GM12878 (cell line): Measurements from ENCODE around the gene PRF1. TPM values are rescaled to one million over a fixed set of nuclear protein-coding genes. Genes with fewer than 3 reads are reported as not detected.
A peak's percentile ranks its signal among the peaks of the same experiment; 100 is the strongest.

Source experiments
- CEBPB ChIP-seq, 2 experiments: fragments of 150-350 bp in 1 of 2; IDR thresholded peaks; 2 replicates each; pipeline ENCODE4 v1.6.1; 2012 to 2014; ENCODE audit warnings: low read depth in 2 of 2, low read length in 2 of 2, borderline replicate concordance in 1 of 2, inconsistent platforms in 1 of 2
- CREM ChIP-seq: IDR thresholded peaks from 2 replicates; pipeline ENCODE4 v1.6.1; 2014; ENCODE audit warnings: antibody characterized with exemption, low read depth
- ESRRA ChIP-seq: IDR thresholded peaks from 2 replicates; pipeline ENCODE4 v1.6.1; 2012; ENCODE audit warnings: mild to moderate bottlenecking, low read length, improper control_type of control experiment
- GABPA ChIP-seq: IDR thresholded peaks from 2 replicates; pipeline ENCODE4 v1.6.1; 2014; ENCODE audit warnings: antibody characterized with exemption, low read depth, mild to moderate bottlenecking, inconsistent platforms
- HCFC1 ChIP-seq: fragments of 150-350 bp; IDR thresholded peaks from 2 replicates; pipeline ENCODE4 v1.6.1; 2014; ENCODE audit warnings: low read length
- IKZF2 ChIP-seq, 2 experiments: fragments of 450-650 bp; IDR thresholded peaks; 2 replicates each; pipeline ENCODE4 v1.6.1; 2017; ENCODE audit warnings: mild to moderate bottlenecking in 2 of 2, moderate library complexity in 2 of 2
- JUNB ChIP-seq: IDR thresholded peaks from 2 replicates; pipeline ENCODE4 v1.6.1; 2016; ENCODE audit warnings: antibody characterized with exemption, mild to moderate bottlenecking
- LARP7 ChIP-seq: fragments of 450-650 bp; IDR thresholded peaks from 2 replicates; pipeline ENCODE4 v1.6.1; 2017; ENCODE audit warnings: mild to moderate bottlenecking
- MEF2A ChIP-seq: IDR thresholded peaks from 2 replicates; pipeline ENCODE4 v1.6.1; 2011; ENCODE audit warnings: low read depth, mild to moderate bottlenecking, low read length, moderate library complexity; ENCODE audit not compliant: insufficient read depth
- NFXL1 ChIP-seq: fragments of 450-650 bp; IDR thresholded peaks from 2 replicates; pipeline ENCODE4 v1.6.1; 2017; ENCODE audit warnings: antibody characterized with exemption, mild to moderate bottlenecking, borderline replicate concordance
- NFYA ChIP-seq: IDR thresholded peaks from 2 replicates; pipeline ENCODE4 v1.6.1; 2011; ENCODE audit warnings: low read depth, mild to moderate bottlenecking, low read length, improper control_type of control experiment, borderline replicate concordance
- NR2C1 ChIP-seq: fragments of 450-650 bp; IDR thresholded peaks from 2 replicates; pipeline ENCODE4 v1.6.1; 2017; ENCODE audit warnings: antibody characterized with exemption, mild to moderate bottlenecking, moderate library complexity
- NR2C2 ChIP-seq: IDR thresholded peaks from 2 replicates; pipeline ENCODE4 v1.6.1; 2011; ENCODE audit warnings: borderline replicate concordance, low read depth; ENCODE audit not compliant: control insufficient read depth, insufficient read length
- NR2F1 ChIP-seq: fragments of 450-650 bp; conservative IDR thresholded peaks from 2 replicates; pipeline ENCODE4 v1.6.1; 2017; ENCODE audit warnings: mild to moderate bottlenecking
- PAX8 ChIP-seq: fragments of 450-650 bp; IDR thresholded peaks from 2 replicates; pipeline ENCODE4 v1.6.1; 2017; ENCODE audit warnings: mild to moderate bottlenecking, moderate library complexity
- RAD51 ChIP-seq: fragments of 450-650 bp; IDR thresholded peaks from 2 replicates; pipeline ENCODE4 v1.6.1; 2016; ENCODE audit warnings: moderate library complexity, mild to moderate bottlenecking, inconsistent platforms
- RCOR1 ChIP-seq: conservative IDR thresholded peaks from 2 replicates; pipeline ENCODE4 v1.6.1; 2012; ENCODE audit warnings: low read depth, low read length, improper control_type of control experiment
- RUNX3 ChIP-seq: IDR thresholded peaks from 2 replicates; pipeline ENCODE4 v1.6.1; 2012; ENCODE audit warnings: low read length, inconsistent platforms
- TCF12 ChIP-seq: IDR thresholded peaks from 2 replicates; pipeline ENCODE4 v1.6.1; 2011; ENCODE audit warnings: low read depth, mild to moderate bottlenecking, low read length
- TCF3 ChIP-seq: IDR thresholded peaks from 2 replicates; pipeline ENCODE4 v1.6.1; 2012; ENCODE audit warnings: low read depth, mild to moderate bottlenecking, low read length, borderline replicate concordance; ENCODE audit not compliant: insufficient read depth
- YY1 ChIP-seq: IDR thresholded peaks from 2 replicates; pipeline ENCODE4 v1.6.1; 2011; ENCODE audit warnings: low read depth, mild to moderate bottlenecking, low read length
- ZNF687 ChIP-seq: fragments of 450-650 bp; IDR thresholded peaks from 2 replicates; pipeline ENCODE4 v1.6.1; 2017; ENCODE audit warnings: mild to moderate bottlenecking, moderate library complexity
- polyA plus RNA-seq, 11 experiments: library from polyadenylated mRNA; depleted of rRNA in 4 of 11; unstranded in 6 of 11; stranded (reverse) in 5 of 11; fragments of >200 nt; fragmentation: Nextera tagmentation in 4 of 11; fragmentation: Illumina TruSeq in 1 of 11; extraction: Ambion mirVana in 4 of 11; extraction: Trizol in 1 of 11; gene quantifications; 1 replicate in 1 of 11; 2 replicates in 10 of 11; pipeline versions ENCODE4 v1.2.1 to v1.2.3, GENCODE V29; 2011 to 2016; ENCODE audit warnings: inconsistent platforms in 2 of 11, missing spikeins in 2 of 11, low read depth in 1 of 11
- total RNA-seq, 4 experiments: library from RNA; depleted of rRNA in 3 of 4; stranded (reverse); fragments of >200 nt in 3 of 4; fragmentation: Illumina TruSeq in 1 of 4; extraction: Trizol in 1 of 4; gene quantifications; 2 replicates each; pipeline versions ENCODE4 v1.2.1 to v1.2.3, GENCODE V29; 2013 to 2021
- TF ChIP-seq, protein P1 (sequence below): fragments of 450-650 bp; IDR thresholded peaks from 2 replicates; pipeline ENCODE4 v1.6.1; 2018; ENCODE audit warnings: mild to moderate bottlenecking, low read depth, moderate library complexity; ENCODE audit not compliant: partially characterized antibody
- TF ChIP-seq, protein P2 (sequence below): fragments of 450-650 bp; formaldehyde crosslinking; IDR thresholded peaks from 2 replicates; pipeline ENCODE4 v1.5.0; 2022; ENCODE audit warnings: mild to moderate bottlenecking, missing genetic modification characterization

PRF1 gene
- total and polyA plus RNA-seq, 10 of the 15 experiments (the other 5 are each of a cell fraction or from before 2014, with no cell fraction given), result 0.84 to 15.7 (median 1.3) TPM

- TF ChIP-seq TCF12, result 0 out of 2 replicates have a peak, but pooled peaks have one; percentile 39
- TF ChIP-seq NR2C1, result no peak
- TF ChIP-seq TCF3, result no peak
- TF ChIP-seq HCFC1, result no peak
- no peak for TF ChIP-seq ESRRA
- TF ChIP-seq PAX8, result no peak
- TF ChIP-seq ZNF687, result no peak
- no peak for TF ChIP-seq NR2C2
- no peak for TF ChIP-seq NFXL1
- TF ChIP-seq, protein P1, sequence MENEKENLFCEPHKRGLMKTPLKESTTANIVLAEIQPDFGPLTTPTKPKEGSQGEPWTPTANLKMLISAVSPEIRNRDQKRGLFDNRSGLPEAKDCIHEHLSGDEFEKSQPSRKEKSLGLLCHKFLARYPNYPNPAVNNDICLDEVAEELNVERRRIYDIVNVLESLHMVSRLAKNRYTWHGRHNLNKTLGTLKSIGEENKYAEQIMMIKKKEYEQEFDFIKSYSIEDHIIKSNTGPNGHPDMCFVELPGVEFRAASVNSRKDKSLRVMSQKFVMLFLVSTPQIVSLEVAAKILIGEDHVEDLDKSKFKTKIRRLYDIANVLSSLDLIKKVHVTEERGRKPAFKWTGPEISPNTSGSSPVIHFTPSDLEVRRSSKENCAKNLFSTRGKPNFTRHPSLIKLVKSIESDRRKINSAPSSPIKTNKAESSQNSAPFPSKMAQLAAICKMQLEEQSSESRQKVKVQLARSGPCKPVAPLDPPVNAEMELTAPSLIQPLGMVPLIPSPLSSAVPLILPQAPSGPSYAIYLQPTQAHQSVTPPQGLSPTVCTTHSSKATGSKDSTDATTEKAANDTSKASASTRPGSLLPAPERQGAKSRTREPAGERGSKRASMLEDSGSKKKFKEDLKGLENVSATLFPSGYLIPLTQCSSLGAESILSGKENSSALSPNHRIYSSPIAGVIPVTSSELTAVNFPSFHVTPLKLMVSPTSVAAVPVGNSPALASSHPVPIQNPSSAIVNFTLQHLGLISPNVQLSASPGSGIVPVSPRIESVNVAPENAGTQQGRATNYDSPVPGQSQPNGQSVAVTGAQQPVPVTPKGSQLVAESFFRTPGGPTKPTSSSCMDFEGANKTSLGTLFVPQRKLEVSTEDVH, result no peak
- TF ChIP-seq IKZF2 (IDR thresholded peaks at IDR 0.05), result peak; percentile 55 to 64; a peak in 2 of 4 replicates
- TF ChIP-seq, protein P2, sequence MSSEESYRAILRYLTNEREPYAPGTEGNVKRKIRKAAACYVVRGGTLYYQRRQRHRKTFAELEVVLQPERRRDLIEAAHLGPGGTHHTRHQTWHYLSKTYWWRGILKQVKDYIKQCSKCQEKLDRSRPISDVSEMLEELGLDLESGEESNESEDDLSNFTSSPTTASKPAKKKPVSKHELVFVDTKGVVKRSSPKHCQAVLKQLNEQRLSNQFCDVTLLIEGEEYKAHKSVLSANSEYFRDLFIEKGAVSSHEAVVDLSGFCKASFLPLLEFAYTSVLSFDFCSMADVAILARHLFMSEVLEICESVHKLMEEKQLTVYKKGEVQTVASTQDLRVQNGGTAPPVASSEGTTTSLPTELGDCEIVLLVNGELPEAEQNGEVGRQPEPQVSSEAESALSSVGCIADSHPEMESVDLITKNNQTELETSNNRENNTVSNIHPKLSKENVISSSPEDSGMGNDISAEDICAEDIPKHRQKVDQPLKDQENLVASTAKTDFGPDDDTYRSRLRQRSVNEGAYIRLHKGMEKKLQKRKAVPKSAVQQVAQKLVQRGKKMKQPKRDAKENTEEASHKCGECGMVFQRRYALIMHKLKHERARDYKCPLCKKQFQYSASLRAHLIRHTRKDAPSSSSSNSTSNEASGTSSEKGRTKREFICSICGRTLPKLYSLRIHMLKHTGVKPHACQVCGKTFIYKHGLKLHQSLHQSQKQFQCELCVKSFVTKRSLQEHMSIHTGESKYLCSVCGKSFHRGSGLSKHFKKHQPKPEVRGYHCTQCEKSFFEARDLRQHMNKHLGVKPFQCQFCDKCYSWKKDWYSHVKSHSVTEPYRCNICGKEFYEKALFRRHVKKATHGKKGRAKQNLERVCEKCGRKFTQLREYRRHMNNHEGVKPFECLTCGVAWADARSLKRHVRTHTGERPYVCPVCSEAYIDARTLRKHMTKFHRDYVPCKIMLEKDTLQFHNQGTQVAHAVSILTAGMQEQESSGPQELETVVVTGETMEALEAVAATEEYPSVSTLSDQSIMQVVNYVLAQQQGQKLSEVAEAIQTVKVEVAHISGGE (CRISPR knock-in tag), result no peak
- TF ChIP-seq MEF2A, result no peak
- TF ChIP-seq NFYA, result no peak
- TF ChIP-seq YY1, result 0 out of 2 replicates have a peak, but pooled peaks have one; percentile 13
- TF ChIP-seq RCOR1, result no peak
- no peak for TF ChIP-seq CREM
- TF ChIP-seq JUNB, result no peak
- TF ChIP-seq NR2F1, result no peak
- no peak for TF ChIP-seq GABPA
- TF ChIP-seq LARP7, result no peak
- no peak for TF ChIP-seq CEBPB (IDR thresholded peaks at IDR 0.05; ENCODE audit: borderline replicate concordance in 1 of 2, low read depth in 2 of 2, low read length in 2 of 2)
- peak; percentile 88 for TF ChIP-seq RUNX3
- 0 out of 2 replicates have a peak, but pooled peaks have one; percentile 15 for TF ChIP-seq RAD51
Observed at GRCh38 chr10:70588255-70588654, 14.3 kb downstream of the PRF1 start (continued).
